Mammary epithelial cell (primary cell): ENCODE measurements around the gene ATP2C2.

Source experiments
- CTCF ChIP-seq, 2 donors: IDR thresholded peaks in 1 of 2; conservative IDR thresholded peaks in 1 of 2; 2 replicates each; pipeline ENCODE4 v1.5.1; 2011 to 2012; ENCODE audit warnings: inconsistent platforms in 2 of 2, low read length in 2 of 2, mild to moderate bottlenecking in 2 of 2, control low read depth in 1 of 2, low read depth in 1 of 2; ENCODE audit not compliant: insufficient read depth in 1 of 2; ENCODE audit errors: extremely low read depth in 1 of 2
- EZH2 ChIP-seq: IDR thresholded peaks from 2 replicates; pipeline ENCODE4 v1.6.1; 2012; ENCODE audit warnings: low read length, inconsistent platforms, borderline replicate concordance

- TF ChIP-seq CTCF (conservative IDR thresholded peaks at IDR 0.05 in 1 of 2, IDR thresholded peaks at IDR 0.05 in 1 of 2; ENCODE audit: extremely low read depth in 1 of 2, insufficient read depth in 1 of 2, low read depth in 1 of 2, low read length in 2 of 2) (no peak), EZH2 (no peak)
Observed at GRCh38 chr16:84410361-84411138, 42.2 kb downstream of the ATP2C2 start.
